ENCODE data around the gene NR6A1. TPM values are rescaled to one million over a fixed set of nuclear protein-coding genes. Genes with fewer than 3 reads are reported as not detected.

Gene NR6A1
- total and polyA plus RNA-seq, 2 of the 13 experiments (the other 11 are each of a cell fraction or from before 2014, with no cell fraction given) = 28.1 to 31.5 TPM

- TF ChIP-seq IRF2 (CRISPR knock-in tag; IDR thresholded peaks at IDR 0.05) (peak; percentile 56; the same call in 1 of the 2 replicates), ZNF709 (CRISPR knock-in tag; IDR thresholded peaks at IDR 0.05) (no peak), FOXO1 (CRISPR knock-in tag; IDR thresholded peaks at IDR 0.05) (0 out of 2 replicates have a peak, but pooled peaks have one; percentile 41), ATRX (CRISPR knock-in tag; IDR thresholded peaks at IDR 0.05; ENCODE audit: borderline replicate concordance) (no peak), ADNP (CRISPR knock-in tag; IDR thresholded peaks at IDR 0.05) (no peak), PAWR (CRISPR knock-in tag; IDR thresholded peaks at IDR 0.05; ENCODE audit: borderline replicate concordance) (no peak), ZNF556 (CRISPR knock-in tag; IDR thresholded peaks at IDR 0.05; ENCODE audit: borderline replicate concordance) (no peak), NFKBIZ (CRISPR knock-in tag; IDR thresholded peaks at IDR 0.05) (0 out of 2 replicates have a peak, but pooled peaks have one; percentile 14), FOXA3 (CRISPR knock-in tag; IDR thresholded peaks at IDR 0.05) (peak; percentile 8; the same call in 1 of the 2 replicates), FOXJ3 (CRISPR knock-in tag; IDR thresholded peaks at IDR 0.05; ENCODE audit: borderline replicate concordance) (peak; percentile 62; the same call in 1 of the 2 replicates), EP300 (IDR thresholded peaks at IDR 0.05; ENCODE audit: low read depth in 2 of 2, low read length in 2 of 2) (peak; percentile 2 to 73; a peak in 2 of 4 replicates), EP300 (CRISPR knock-in tag; IDR thresholded peaks at IDR 0.05; ENCODE audit: borderline replicate concordance) (no peak), NCOA5 (CRISPR knock-in tag; IDR thresholded peaks at IDR 0.05) (no peak), TBL1XR1 (IDR thresholded peaks at IDR 0.05; ENCODE audit: borderline replicate concordance, low read length, partially characterized antibody) (peak; percentile 52), ZFY (CRISPR knock-in tag; IDR thresholded peaks at IDR 0.05) (peak; percentile 42; the same call in 1 of the 2 replicates), SP140L (CRISPR knock-in tag; IDR thresholded peaks at IDR 0.05; ENCODE audit: borderline replicate concordance) (no peak), NR2C2 (CRISPR knock-in tag; IDR thresholded peaks at IDR 0.05; ENCODE audit: borderline replicate concordance) (0 out of 2 replicates have a peak, but pooled peaks have one; percentile 15), ZFP36L1 (CRISPR knock-in tag; IDR thresholded peaks at IDR 0.05) (no peak), PCBP2 (optimal IDR thresholded peaks at IDR 0.05; ENCODE audit: low read depth, low read length, poor library complexity, severe bottlenecking) (no peak), POGZ (CRISPR knock-in tag; IDR thresholded peaks at IDR 0.05) (peak; percentile 48; the same call in 1 of the 2 replicates), ETV5 (CRISPR knock-in tag; IDR thresholded peaks at IDR 0.05; ENCODE audit: borderline replicate concordance) (peak; percentile 83), ZNF75D (CRISPR knock-in tag; IDR thresholded peaks at IDR 0.05; ENCODE audit: borderline replicate concordance) (no peak), MTF1 (CRISPR knock-in tag; IDR thresholded peaks at IDR 0.05) (no peak), ZNF639 (CRISPR knock-in tag; conservative IDR thresholded peaks at IDR 0.05) (0 out of 2 replicates have a peak, but pooled peaks have one; percentile 32), CBX5 (CRISPR knock-in tag; IDR thresholded peaks at IDR 0.05; ENCODE audit: borderline replicate concordance) (peak; percentile 32; the same call in 1 of the 2 replicates), CEBPG (CRISPR knock-in tag; IDR thresholded peaks at IDR 0.05) (peak; percentile 74), RFXANK (CRISPR knock-in tag; IDR thresholded peaks at IDR 0.05) (no peak), THAP11 (CRISPR knock-in tag; IDR thresholded peaks at IDR 0.05) (peak; percentile 50; the same call in 1 of the 2 replicates), ZNF292 (CRISPR knock-in tag; IDR thresholded peaks at IDR 0.05; ENCODE audit: borderline replicate concordance, low read depth) (peak; percentile 96), NCOA2 (CRISPR knock-in tag; IDR thresholded peaks at IDR 0.05) (peak; percentile 38; the same call in 1 of the 2 replicates), ZBTB38 (CRISPR knock-in tag; IDR thresholded peaks at IDR 0.05) (no peak), WIZ (CRISPR knock-in tag; IDR thresholded peaks at IDR 0.05) (no peak), TMF1 (CRISPR knock-in tag; IDR thresholded peaks at IDR 0.05; ENCODE audit: low read depth) (no peak)
- TF ChIP-seq, protein P1, sequence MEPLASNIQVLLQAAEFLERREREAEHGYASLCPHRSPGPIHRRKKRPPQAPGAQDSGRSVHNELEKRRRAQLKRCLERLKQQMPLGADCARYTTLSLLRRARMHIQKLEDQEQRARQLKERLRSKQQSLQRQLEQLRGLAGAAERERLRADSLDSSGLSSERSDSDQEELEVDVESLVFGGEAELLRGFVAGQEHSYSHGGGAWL (CRISPR knock-in tag; IDR thresholded peaks at IDR 0.05) = no peak
Observed at GRCh38 chr9:124659099-124659659, 111.9 kb downstream of the NR6A1 start (continued).
